Stimulated activated naive B cell treated with anti-CD40 and anti-IgM and Interleukin-4, amounts not matched to agents 10 μg/mL and 1 μg/mL and 100 μg/mL, for 72 hours (primary cell): Measurements from ENCODE around the gene SERTAD2.
A peak's percentile ranks its signal among the peaks of the same experiment; 100 is the strongest.

Source experiments
- ATAC-seq, 2 donors: fragments of 150-1000 bp; cut with Tn5 transposase; replicated peaks; 2 replicates each; pipeline ENCODE4 v1.10.0; 2021; ENCODE audit warnings: moderate library complexity in 1 of 2
- DNase-seq: peaks from one replicate; pipeline ENCODE4 v3.0.0; 2021
- H3K27ac Mint-ChIP-seq: one replicate; pipeline ENCODE4 v1.8.0; 2022; ENCODE audit warnings: mild to moderate bottlenecking, mixed read lengths
- H3K27me3 Mint-ChIP-seq, 2 donors: one replicate each; pipeline ENCODE4 v1.8.0; 2022; ENCODE audit warnings: mixed read lengths in 2 of 2
- H3K36me3 Mint-ChIP-seq, 2 donors: one replicate each; pipeline ENCODE4 v1.8.0; 2022; ENCODE audit warnings: mixed read lengths in 2 of 2, mild to moderate bottlenecking in 1 of 2
- H3K4me1 Mint-ChIP-seq, 2 donors: one replicate each; pipeline ENCODE4 v1.8.0; 2022; ENCODE audit warnings: mixed read lengths in 2 of 2, mild to moderate bottlenecking in 1 of 2
- H3K4me3 Mint-ChIP-seq, 2 donors: one replicate each; pipeline ENCODE4 v1.8.0; 2022; ENCODE audit warnings: mild to moderate bottlenecking in 2 of 2, mixed read lengths in 2 of 2, moderate library complexity in 1 of 2
- H3K9me3 Mint-ChIP-seq, 2 donors: one replicate each; pipeline ENCODE4 v1.8.0; 2022; ENCODE audit warnings: mixed read lengths in 2 of 2, mild to moderate bottlenecking in 1 of 2

Gene SERTAD2

DNA sequence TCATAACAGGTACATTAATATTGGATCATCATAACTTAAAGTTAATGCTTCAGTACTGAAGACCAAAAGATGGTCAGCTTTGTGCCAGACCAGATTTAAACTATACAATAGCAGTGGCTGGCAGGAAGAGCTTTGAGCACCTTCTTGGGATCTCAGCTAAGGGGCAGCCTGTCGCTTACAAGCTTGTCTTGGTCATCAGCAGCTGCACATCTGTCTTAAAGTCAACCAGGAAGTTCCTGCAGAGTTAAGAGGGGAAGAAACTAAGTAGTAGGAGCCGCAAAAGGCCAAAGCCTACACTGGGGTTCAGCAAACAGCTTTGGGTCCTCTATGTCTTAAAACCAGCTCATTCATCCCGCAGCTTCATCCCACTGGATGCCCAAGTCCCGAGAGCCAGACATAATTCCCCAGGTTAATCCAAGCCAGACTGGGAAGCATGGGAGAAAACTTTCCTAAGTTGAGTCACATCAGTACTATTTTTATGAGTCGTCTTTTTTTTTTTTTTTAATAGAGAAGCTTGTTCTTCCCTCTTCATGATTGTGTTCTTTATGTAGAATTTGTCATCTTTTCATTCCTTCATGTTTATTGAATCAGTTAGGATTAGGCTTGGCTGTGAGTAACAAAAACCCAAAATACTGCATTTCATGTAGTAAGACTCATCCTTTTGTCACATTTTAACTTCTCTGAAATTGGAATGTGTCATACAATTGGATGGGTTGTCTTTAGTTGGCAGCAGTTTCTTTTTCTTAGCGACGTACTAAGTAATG is 59.3 kb downstream of the SERTAD2 start:
- ATAC-seq (peak; percentile 27 to 31), DNase-seq (no peak)
- H3K36me3 Mint-ChIP-seq: peaks cover 11 to 32% of the 10 kb centered on the region in 2 donors
- H3K4me3 Mint-ChIP-seq: no peak overlapping the region
- peaks cover 17 to 21% of the 10 kb centered on the region in 2 donors for H3K4me1 Mint-ChIP-seq
- H3K27ac Mint-ChIP-seq: peak overlapping the region; percentile 80
- no peaks in the 10 kb centered on the region for H3K9me3 Mint-ChIP-seq
- no peaks in the 10 kb centered on the region for H3K27me3 Mint-ChIP-seq

GRCh38 chr2:64593035-64593655 is 60.6 kb downstream of the SERTAD2 start:
- Mint-ChIP-seq H3K27me3 (no peaks in the 10 kb centered on the region), H3K4me3 (no peak overlapping the region), H3K9me3 (no peaks in the 10 kb centered on the region), H3K4me1 (peaks cover 18 to 21% of the 10 kb centered on the region in 2 donors), H3K36me3 (peaks cover 18 to 38% of the 10 kb centered on the region in 2 donors), H3K27ac (no peak overlapping the region)
- DNase-seq (no peak), ATAC-seq (no peak)

DNA sequence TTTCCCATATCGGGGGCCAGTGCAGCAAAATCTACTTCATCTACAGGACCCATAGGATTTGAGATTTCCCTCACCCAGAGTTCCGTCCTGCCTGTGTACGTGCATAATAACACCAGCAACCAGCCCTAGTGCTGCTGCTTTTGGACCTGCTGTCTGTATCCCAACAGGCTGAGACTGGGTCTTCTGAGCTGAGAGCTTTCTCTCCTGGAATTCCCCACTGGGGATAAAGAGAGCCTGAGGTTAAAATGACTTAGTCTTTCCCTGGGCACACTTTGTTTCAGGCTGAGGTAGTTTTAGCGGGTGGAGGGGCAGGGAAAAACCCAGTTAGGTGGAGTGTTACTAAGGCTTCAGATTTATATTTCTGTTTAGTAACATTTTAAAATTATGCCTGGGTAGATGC is 62.5 kb downstream of the SERTAD2 start:
- peak overlapping the region; percentile 75 for H3K27ac Mint-ChIP-seq
- ATAC-seq (peak; percentile 42 to 72), DNase-seq (no peak)
- H3K4me1 Mint-ChIP-seq: peaks cover 26 to 30% of the 10 kb centered on the region in 2 donors
- H3K9me3 Mint-ChIP-seq: no peaks in the 10 kb centered on the region
- H3K27me3 Mint-ChIP-seq: no peaks in the 10 kb centered on the region
- no peak overlapping the region for H3K4me3 Mint-ChIP-seq
- H3K36me3 Mint-ChIP-seq: peaks cover 28 to 49% of the 10 kb centered on the region in 2 donors

GRCh38 chr2:64587561-64587960 is 66.2 kb downstream of the SERTAD2 start:
- DNase-seq: no peak
- ATAC-seq: no peak
- peaks cover 21 to 22% of the 10 kb centered on the region in 2 donors for H3K4me1 Mint-ChIP-seq
- H3K27ac Mint-ChIP-seq: no peak overlapping the region
- H3K9me3 Mint-ChIP-seq: no peaks in the 10 kb centered on the region
- H3K36me3 Mint-ChIP-seq: peaks cover 23 to 33% of the 10 kb centered on the region in 2 donors
- no peak overlapping the region for H3K4me3 Mint-ChIP-seq
- no peaks in the 10 kb centered on the region for H3K27me3 Mint-ChIP-seq

GRCh38 chr2:64586883-64587481 is 66.7 kb downstream of the SERTAD2 start:
- Mint-ChIP-seq H3K27me3 (no peaks in the 10 kb centered on the region), H3K27ac (peak overlapping the region; percentile 32), H3K9me3 (no peaks in the 10 kb centered on the region), H3K4me3 (no peak overlapping the region), H3K36me3 (peaks cover 21 to 29% of the 10 kb centered on the region in 2 donors), H3K4me1 (peaks cover 22 to 23% of the 10 kb centered on the region in 2 donors)
- peak; percentile 36 to 43 for ATAC-seq
- no peak for DNase-seq

- Mint-ChIP-seq H3K36me3 (peaks cover 18 to 24% of the 10 kb centered on the region in 2 donors), H3K4me1 (peaks cover 14 to 15% of the 10 kb centered on the region in 2 donors), H3K4me3 (no peak overlapping the region), H3K9me3 (no peaks in the 10 kb centered on the region), H3K27ac (no peak overlapping the region), H3K27me3 (no peaks in the 10 kb centered on the region)
- DNase-seq (no peak), ATAC-seq (no peak)
These were observed 67.7 kb downstream of the SERTAD2 start for GRCh38 chr2:64586054-64586453.

GRCh38 chr2:64582774-64583340 is 70.9 kb downstream of the SERTAD2 start:
- Mint-ChIP-seq H3K36me3 (peaks cover 10 to 15% of the 10 kb centered on the region in 2 donors), H3K4me1 (peaks cover 8 to 9% of the 10 kb centered on the region in 2 donors), H3K27me3 (no peaks in the 10 kb centered on the region), H3K27ac (peak overlapping the region; percentile 73), H3K4me3 (no peak overlapping the region), H3K9me3 (no peaks in the 10 kb centered on the region)
- peak; percentile 54 to 84 for ATAC-seq
- DNase-seq: no peak

GRCh38 chr2:64581777-64582539 is 71.8 kb downstream of the SERTAD2 start:
- peak; percentile 38 to 78 for ATAC-seq
- Mint-ChIP-seq H3K4me3 (no peak overlapping the region), H3K9me3 (no peaks in the 10 kb centered on the region), H3K27me3 (no peaks in the 10 kb centered on the region), H3K4me1 (peaks cover 7% of the 10 kb centered on the region in 2 donors), H3K36me3 (peaks cover 14 to 20% of the 10 kb centered on the region in 2 donors), H3K27ac (peak overlapping the region; percentile 73)
- DNase-seq: no peak
